ENCODE results near the gene ADAR.

DNA sequence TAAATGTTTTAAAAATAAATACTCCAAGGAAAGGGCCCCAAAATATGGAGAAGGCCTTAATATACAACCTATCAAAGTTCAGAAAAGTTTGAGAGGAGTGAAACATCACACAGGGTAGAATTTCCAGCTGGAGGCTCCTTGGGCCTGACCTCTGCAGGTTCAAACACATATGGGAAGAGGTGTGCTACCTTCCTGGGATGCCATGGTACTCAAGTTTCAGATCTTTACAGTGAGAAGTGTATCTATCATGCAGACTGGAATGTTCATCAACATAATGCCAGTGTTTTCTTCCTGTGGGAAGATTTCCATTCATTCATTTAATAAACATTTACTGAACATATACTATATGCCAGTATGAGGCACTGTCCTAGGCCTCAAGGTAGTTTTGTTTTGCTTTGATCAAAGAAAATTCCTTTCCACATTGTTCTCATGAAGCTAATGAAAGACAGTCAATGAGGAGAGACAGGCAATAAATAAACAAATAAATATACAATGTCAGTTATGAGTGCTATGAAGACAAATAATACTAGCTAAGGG, 14.6 kb upstream of the ADAR start:
- TF ChIP-seq, protein P1, sequence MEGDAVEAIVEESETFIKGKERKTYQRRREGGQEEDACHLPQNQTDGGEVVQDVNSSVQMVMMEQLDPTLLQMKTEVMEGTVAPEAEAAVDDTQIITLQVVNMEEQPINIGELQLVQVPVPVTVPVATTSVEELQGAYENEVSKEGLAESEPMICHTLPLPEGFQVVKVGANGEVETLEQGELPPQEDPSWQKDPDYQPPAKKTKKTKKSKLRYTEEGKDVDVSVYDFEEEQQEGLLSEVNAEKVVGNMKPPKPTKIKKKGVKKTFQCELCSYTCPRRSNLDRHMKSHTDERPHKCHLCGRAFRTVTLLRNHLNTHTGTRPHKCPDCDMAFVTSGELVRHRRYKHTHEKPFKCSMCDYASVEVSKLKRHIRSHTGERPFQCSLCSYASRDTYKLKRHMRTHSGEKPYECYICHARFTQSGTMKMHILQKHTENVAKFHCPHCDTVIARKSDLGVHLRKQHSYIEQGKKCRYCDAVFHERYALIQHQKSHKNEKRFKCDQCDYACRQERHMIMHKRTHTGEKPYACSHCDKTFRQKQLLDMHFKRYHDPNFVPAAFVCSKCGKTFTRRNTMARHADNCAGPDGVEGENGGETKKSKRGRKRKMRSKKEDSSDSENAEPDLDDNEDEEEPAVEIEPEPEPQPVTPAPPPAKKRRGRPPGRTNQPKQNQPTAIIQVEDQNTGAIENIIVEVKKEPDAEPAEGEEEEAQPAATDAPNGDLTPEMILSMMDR (IDR thresholded peaks at IDR 0.05; ENCODE audit: borderline replicate concordance, extremely low read depth, low read length, poor library complexity, severe bottlenecking) = no peak
- no peak for TF ChIP-seq EZH2 (IDR thresholded peaks at IDR 0.05; ENCODE audit: borderline replicate concordance, low read depth, low read length, severe bottlenecking)

All from DND-41 (cell line).